Measurements from ENCODE around the gene KIF17. TPM values are rescaled to one million over a fixed set of nuclear protein-coding genes. Genes with fewer than 3 reads are reported as not detected.
A peak's percentile ranks its signal among the peaks of the same experiment; 100 is the strongest.

KIF17 gene
- total and polyA plus RNA-seq, 5 donors = 2.0 to 6.4 (median 4.6) TPM

DNA sequence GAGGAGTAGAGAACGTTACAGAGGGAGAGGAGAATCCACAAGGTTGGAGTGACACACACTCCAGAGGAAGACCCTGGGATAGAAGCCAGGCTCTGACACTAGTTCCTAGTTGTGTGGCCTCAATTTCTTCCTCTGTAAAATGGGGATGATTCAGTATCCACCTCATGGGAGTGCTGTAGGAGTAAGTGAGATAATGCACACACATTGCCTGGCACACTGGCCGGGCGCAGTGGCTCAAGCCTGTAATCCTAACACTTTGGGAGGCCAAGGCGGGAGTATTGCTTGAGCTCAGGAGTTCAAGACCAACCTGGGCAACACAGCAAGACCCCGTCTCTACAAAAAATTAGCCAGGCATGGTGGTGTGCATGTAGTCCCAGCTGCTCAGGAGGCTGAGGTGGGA lies 8.9 kb downstream of the KIF17 start:
- H3K27ac ChIP-seq (ENCODE audit: low read length) = no peak overlapping the region
- no peaks in the 10 kb centered on the region for H3K9me3 ChIP-seq (ENCODE audit: control insufficient read depth, low read length)
- no peak for DNase-seq
- no peaks in the 10 kb centered on the region for H3K4me1 ChIP-seq (ENCODE audit: control insufficient read depth, insufficient read depth, low read length)
- ATAC-seq = no peak
- no peak overlapping the region for H3K4me3 ChIP-seq (ENCODE audit: low read length)
- H3K27me3 ChIP-seq (ENCODE audit: control insufficient read depth, insufficient read depth) = no peaks in the 10 kb centered on the region
- intact Hi-C loops (cut with DNase I) = no loop called here
- 75% methylated on average over 5 of the region's 5 CpGs for WGBS

DNA sequence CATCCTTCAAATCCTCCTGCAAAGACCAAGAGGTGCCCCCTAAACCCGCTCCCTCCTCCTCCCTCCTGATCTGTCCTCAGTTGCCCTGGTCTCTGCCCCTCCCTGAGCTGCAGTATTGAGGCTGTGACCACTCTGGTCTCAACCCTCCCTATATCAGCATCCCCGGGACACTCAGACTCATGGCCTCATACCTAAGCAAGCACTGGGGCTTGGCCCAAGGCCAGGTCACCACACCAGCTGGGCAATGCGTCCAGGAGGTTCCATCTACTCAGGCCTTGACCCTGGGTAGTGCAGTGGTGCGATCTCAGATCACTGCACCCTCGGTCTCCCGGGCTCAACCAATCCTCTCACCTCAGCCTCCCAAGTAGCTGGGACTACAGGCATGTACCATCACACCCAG lies 9.8 kb downstream of the KIF17 start:
- intact Hi-C loops (cut with DNase I) = no loop called here
- ATAC-seq (no peak), DNase-seq (peak in 1 of 3 donors; percentile 47)
- Histone ChIP-seq H3K27ac (ENCODE audit: low read length) (no peak overlapping the region), H3K4me3 (ENCODE audit: low read length) (no peak overlapping the region), H3K9me3 (ENCODE audit: control insufficient read depth, low read length) (no peaks in the 10 kb centered on the region), H3K4me1 (ENCODE audit: control insufficient read depth, insufficient read depth, low read length) (no peaks in the 10 kb centered on the region), H3K27me3 (ENCODE audit: control insufficient read depth, insufficient read depth) (no peaks in the 10 kb centered on the region)
- 82% methylated on average over 6 of the region's 6 CpGs for WGBS

DNA sequence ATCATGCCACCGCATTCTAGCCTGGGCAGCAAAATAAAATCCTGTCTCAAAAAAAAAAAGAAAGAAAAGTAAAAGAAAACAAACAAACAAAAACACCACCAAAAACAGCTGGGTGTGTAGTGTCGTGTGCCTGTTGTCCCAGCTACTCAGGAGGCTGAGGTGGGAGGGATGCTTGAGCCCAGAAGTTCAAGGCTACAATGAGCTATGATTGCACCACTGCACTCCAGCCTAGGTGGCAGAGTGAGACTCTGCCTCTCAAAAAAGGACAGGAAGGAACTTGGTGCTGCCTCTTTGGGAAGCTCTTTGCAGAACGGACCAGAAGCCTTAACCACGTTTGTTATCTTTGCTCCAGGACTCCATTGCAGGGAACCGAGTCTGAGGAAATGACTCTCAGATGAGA lies 11.0 kb downstream of the KIF17 start:
- intact Hi-C loops (cut with DNase I) = no loop called here
- 49% methylated on average over 5 of the region's 5 CpGs for WGBS

DNA sequence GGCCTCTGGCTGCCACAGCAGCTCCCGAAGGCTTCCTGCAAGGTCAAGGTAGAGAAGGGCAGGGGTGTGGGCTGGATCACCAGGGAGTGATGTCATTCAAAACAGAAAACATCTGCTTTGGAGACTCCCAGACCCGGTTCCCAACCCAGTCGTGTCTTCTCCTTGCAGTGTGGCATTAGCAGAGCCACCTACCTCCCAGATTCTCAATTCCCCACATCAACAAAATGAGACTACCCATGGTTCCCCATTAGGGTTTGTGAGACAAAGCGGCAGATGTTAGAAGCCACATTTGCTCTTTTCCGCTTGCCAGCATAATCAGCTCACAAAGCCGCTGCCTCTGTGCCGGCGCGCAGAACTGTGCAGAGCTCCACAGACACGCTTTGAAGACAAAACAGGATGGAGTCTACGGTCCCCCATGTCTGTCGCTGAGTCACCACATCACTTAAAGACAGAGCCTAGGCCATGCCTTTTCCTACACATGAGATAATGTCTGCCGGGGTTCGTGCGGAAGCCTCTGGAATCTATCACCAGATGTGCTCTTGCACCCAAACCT lies 12.5 kb downstream of the KIF17 start:
- no peak overlapping the region for H3K4me3 ChIP-seq (ENCODE audit: low read length)
- 65% methylated on average over 15 of the region's 15 CpGs for WGBS
- no peak for DNase-seq
- no peak for ATAC-seq
- H3K27ac ChIP-seq (ENCODE audit: low read length) = no peak overlapping the region
- intact Hi-C loops (cut with DNase I) = no loop called here
- no peaks in the 10 kb centered on the region for H3K9me3 ChIP-seq (ENCODE audit: control insufficient read depth, low read length)
- no peaks in the 10 kb centered on the region for H3K4me1 ChIP-seq (ENCODE audit: control insufficient read depth, insufficient read depth, low read length)
- H3K27me3 ChIP-seq (ENCODE audit: control insufficient read depth, insufficient read depth) = no peaks in the 10 kb centered on the region

More for the DNA sequence above, 11.0 kb downstream of the KIF17 start:
- Histone ChIP-seq H3K27me3 (ENCODE audit: control insufficient read depth, insufficient read depth) (no peaks in the 10 kb centered on the region), H3K27ac (ENCODE audit: low read length) (no peak overlapping the region), H3K4me3 (ENCODE audit: low read length) (no peak overlapping the region), H3K4me1 (ENCODE audit: control insufficient read depth, insufficient read depth, low read length) (no peaks in the 10 kb centered on the region), H3K9me3 (ENCODE audit: control insufficient read depth, low read length) (no peaks in the 10 kb centered on the region)
- ATAC-seq (no peak), DNase-seq (no peak)

DNA sequence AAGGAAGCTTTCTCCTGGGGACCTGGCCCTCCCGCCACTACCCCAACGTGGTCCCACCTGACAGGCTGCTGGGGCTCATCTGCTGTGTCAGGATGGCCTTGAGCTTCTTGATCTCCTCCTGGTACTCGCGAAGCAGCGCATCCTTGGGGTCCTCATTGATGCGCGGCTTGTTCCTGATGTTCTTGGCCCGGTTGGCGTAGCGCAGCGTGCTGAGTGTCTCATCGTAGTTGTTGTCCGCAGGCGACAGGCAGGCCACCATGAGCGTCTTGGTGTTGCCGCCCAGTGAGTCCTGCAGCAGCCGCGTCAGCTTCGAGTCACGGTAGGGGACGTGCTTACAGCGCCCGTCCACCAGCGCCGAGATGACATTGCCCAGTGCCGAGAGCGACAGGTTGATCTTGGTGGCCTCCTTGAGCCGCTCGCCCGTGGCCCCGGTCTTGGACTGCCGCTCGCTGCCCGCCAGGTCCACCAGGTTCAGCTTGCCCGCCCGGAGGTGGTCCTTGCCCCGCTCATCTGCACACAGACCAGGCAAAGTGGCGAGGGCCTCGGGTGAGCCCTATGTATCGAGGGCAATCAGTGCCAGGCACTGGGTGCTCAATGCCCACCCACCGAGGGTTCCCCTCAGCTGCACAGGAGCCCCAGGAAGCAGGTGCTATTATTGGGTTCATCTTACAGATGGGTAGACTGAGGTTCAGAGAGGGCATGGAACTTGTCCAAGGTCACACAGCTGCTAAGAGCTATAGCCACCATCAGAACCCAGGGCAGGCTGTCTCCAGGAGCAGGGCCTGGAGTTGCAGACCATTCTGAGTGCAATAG lies 13.2 kb downstream of the KIF17 start:
- H3K27me3 ChIP-seq (ENCODE audit: control insufficient read depth, insufficient read depth) = no peaks in the 10 kb centered on the region
- ATAC-seq = no peak
- no peak overlapping the region for H3K27ac ChIP-seq (ENCODE audit: low read length)
- no peaks in the 10 kb centered on the region for H3K9me3 ChIP-seq (ENCODE audit: control insufficient read depth, low read length)
- H3K4me3 ChIP-seq (ENCODE audit: low read length) = no peak overlapping the region
- 96% methylated on average over 41 of the region's 41 CpGs for WGBS
- no peak for DNase-seq
- intact Hi-C loops (cut with DNase I) = no loop called here
- no peaks in the 10 kb centered on the region for H3K4me1 ChIP-seq (ENCODE audit: control insufficient read depth, insufficient read depth, low read length)

DNA sequence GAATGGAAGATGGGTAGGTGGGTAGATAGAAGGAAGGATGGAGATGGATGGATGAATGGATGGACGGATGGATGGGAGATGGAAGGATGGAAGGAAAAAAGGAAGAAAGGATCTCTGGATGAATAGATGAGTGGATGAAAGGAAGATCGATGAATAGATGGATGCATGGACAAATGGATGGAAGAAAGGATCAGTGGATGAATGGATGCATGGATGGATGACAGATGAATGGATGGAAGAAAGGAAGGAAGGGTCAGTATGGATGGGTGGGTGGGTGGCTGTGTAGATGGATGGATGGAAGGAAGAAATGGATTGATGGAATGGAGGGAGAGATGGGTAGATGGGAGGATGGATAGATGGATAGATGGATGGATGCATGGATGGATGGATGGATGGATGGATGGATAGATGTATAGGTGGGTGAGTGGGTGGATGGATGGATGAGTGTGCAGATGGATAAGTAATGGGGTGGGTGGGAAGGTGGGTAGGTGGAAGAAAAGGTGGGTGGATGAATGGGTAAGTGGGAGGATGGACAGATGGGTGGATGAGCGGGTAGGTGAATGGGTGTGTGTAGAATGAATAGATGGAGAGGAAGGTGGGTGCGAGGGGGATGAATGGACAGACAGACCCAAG lies 14.6 kb downstream of the KIF17 start:
- no peaks in the 10 kb centered on the region for H3K27me3 ChIP-seq (ENCODE audit: control insufficient read depth, insufficient read depth)

DNA sequence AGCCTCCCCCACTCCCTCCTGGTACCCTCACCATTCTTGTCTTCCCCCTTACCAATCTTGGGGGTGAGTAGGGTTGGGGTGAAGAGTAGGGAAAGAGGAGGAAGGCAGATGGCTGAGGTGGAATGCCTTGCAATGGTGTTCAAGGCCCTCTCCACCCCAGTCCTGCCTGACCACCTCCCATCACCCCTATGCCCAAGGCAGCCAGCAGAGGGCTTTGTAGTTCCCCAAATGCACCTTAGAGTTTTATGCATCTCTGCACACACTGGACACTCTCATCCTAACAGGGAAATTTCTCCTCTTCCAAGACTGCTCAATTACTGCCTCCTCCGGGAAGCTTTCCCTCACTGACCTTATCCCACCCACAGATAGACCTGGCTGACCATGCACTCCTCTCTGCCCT lies 15.4 kb downstream of the KIF17 start:
- no peak overlapping the region for H3K4me3 ChIP-seq (ENCODE audit: low read length)
- no peak for ATAC-seq
- no peak overlapping the region for H3K27ac ChIP-seq (ENCODE audit: low read length)
- no peaks in the 10 kb centered on the region for H3K4me1 ChIP-seq (ENCODE audit: control insufficient read depth, insufficient read depth, low read length)
- intact Hi-C loops (cut with DNase I) = no loop called here
- no peaks in the 10 kb centered on the region for H3K9me3 ChIP-seq (ENCODE audit: control insufficient read depth, low read length)
- WGBS = 90% methylated on average over 1 of the region's 1 CpG
- DNase-seq = no peak
- H3K27me3 ChIP-seq (ENCODE audit: control insufficient read depth, insufficient read depth) = no peaks in the 10 kb centered on the region

More for the DNA sequence above, 14.6 kb downstream of the KIF17 start:
- no peak for ATAC-seq
- intact Hi-C loops (cut with DNase I) = no loop called here
- DNase-seq = no peak
- H3K27ac ChIP-seq (ENCODE audit: low read length) = no peak overlapping the region
- no peak overlapping the region for H3K4me3 ChIP-seq (ENCODE audit: low read length)
- 87% methylated on average over 4 of the region's 4 CpGs for WGBS
- no peaks in the 10 kb centered on the region for H3K9me3 ChIP-seq (ENCODE audit: control insufficient read depth, low read length)
- no peaks in the 10 kb centered on the region for H3K4me1 ChIP-seq (ENCODE audit: control insufficient read depth, insufficient read depth, low read length)

DNA sequence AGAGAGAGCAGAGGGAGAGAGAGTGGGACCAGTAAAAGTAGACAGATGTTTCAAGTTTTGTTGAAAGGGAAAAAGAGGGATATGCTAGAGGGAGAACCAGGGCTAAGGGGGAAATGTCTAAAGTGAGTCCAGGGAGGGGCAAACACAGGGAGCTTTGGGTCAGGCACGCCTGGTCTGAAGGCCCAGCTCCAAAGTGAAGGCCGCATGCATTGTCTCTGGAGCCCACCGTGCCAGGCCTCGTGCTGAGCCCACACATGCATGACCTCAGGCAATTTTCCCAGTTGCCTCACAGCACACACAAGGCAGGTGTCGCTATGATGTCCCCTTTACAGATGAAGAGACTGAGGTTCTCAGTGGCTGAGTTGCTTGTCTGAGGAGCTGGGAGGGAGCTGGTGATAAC lies 16.0 kb downstream of the KIF17 start:
- Histone ChIP-seq H3K4me1 (ENCODE audit: control insufficient read depth, insufficient read depth, low read length) (no peaks in the 10 kb centered on the region), H3K9me3 (ENCODE audit: control insufficient read depth, low read length) (no peaks in the 10 kb centered on the region), H3K27ac (ENCODE audit: low read length) (no peak overlapping the region), H3K27me3 (ENCODE audit: control insufficient read depth, insufficient read depth) (no peaks in the 10 kb centered on the region), H3K4me3 (ENCODE audit: low read length) (no peak overlapping the region)
- 91% methylated on average over 5 of the region's 5 CpGs for WGBS
- DNase-seq (no peak), ATAC-seq (no peak)
- intact Hi-C loops (cut with DNase I) = no loop called here

DNA sequence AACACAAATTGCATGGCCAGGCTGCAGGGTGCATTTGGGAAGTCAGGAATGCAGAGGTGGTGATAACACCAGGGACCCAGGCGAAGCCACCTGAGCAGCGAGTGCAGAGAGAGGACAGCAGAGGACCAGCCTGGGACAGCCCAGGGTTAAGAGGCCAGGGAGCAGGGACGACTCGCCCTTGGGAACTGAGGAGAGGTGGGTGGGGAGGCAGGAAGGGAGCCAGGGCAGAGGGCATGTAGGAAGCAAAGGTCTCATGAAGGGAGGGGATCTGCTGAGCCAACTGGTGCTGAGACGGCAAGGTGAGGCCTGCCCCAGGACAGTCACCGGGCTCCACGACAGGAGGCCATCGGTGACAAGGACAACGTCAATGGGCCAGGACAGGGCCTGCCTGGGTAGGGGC lies 16.4 kb downstream of the KIF17 start:
- Histone ChIP-seq H3K4me1 (ENCODE audit: control insufficient read depth, insufficient read depth, low read length) (no peaks in the 10 kb centered on the region), H3K27ac (ENCODE audit: low read length) (no peak overlapping the region), H3K9me3 (ENCODE audit: control insufficient read depth, low read length) (no peaks in the 10 kb centered on the region), H3K27me3 (ENCODE audit: control insufficient read depth, insufficient read depth) (no peaks in the 10 kb centered on the region), H3K4me3 (ENCODE audit: low read length) (no peak overlapping the region)
- no peak for ATAC-seq
- intact Hi-C loops (cut with DNase I) = no loop called here
- DNase-seq = no peak
- WGBS = 85% methylated on average over 9 of the region's 9 CpGs

DNA sequence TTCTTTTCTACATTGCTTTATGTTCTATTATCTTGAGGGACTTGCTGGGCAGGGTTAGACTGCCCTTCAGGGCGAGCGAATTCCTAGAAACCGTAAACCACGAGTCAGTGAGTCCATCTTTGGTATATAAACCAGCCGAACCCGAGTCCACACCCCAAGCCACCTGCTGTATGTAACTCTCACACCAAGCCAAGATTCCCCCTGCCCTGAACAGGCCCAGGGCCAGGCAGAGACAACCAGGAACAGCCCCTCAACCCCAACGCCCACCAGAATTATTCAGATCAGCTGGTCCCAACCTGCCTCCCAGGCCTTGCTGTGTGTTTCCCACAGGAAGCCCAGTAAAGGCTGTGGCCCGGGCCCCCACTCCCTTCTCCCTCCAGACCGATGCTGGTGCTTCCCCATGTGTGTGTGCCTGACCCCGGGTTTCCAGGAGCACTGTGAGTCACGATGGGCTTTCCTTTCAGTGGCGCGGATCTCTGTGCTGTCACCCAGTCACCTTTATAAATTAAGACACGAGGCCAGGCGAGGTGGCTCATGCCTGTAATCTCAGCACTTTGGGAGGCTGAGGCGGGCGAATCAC lies 17.1 kb downstream of the KIF17 start:
- Histone ChIP-seq H3K27me3 (ENCODE audit: control insufficient read depth, insufficient read depth) (no peaks in the 10 kb centered on the region), H3K4me1 (ENCODE audit: control insufficient read depth, insufficient read depth, low read length) (no peaks in the 10 kb centered on the region), H3K9me3 (ENCODE audit: control insufficient read depth, low read length) (no peaks in the 10 kb centered on the region), H3K4me3 (ENCODE audit: low read length) (no peak overlapping the region), H3K27ac (ENCODE audit: low read length) (no peak overlapping the region)
- ATAC-seq = no peak
- 87% methylated on average over 17 of the region's 17 CpGs for WGBS
- intact Hi-C loops (cut with DNase I) = no loop called here
- DNase-seq = peak in 1 of 3 donors; percentile 23

DNA sequence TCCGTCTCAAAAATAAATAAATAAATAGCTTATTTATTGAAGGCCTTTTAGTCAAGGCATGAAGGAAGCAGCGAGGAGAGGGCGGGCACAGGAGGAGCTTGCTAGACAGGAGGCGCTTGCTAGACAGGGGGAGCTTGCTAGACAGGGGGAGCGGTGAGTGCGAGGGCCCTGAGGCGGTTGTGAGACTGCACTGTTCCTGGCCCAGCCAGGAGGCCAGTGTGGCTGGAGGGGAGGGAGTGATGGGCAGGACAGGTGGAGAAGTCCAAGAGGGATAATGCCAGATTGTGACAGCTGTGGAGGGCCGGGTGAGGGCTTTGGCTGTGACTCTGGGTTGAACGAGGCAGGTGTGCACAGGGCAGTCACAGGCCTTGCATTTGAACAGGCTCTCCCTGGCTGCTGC lies 18.2 kb downstream of the KIF17 start:
- no peak overlapping the region for H3K4me3 ChIP-seq (ENCODE audit: low read length)
- WGBS = 93% methylated on average over 9 of the region's 9 CpGs
- no peaks in the 10 kb centered on the region for H3K4me1 ChIP-seq (ENCODE audit: control insufficient read depth, insufficient read depth, low read length)
- ATAC-seq = no peak
- DNase-seq = peak in 1 of 3 donors; percentile 21
- H3K9me3 ChIP-seq (ENCODE audit: control insufficient read depth, low read length) = no peaks in the 10 kb centered on the region
- H3K27me3 ChIP-seq (ENCODE audit: control insufficient read depth, insufficient read depth) = no peaks in the 10 kb centered on the region
- H3K27ac ChIP-seq (ENCODE audit: low read length) = no peak overlapping the region
- intact Hi-C loops (cut with DNase I) = loop anchor here in 1 of 4 donors (5.0 kb wide), 1 partner anchor 498 kb away; no protein-coding TSS in a partner anchor
